HuH-7 (cell line): ENCODE measurements around the gene TSPAN16.

ENCODE experiments used
- DNase-seq: peaks from one replicate; pipeline ENCODE4 v3.0.0; 2011; ENCODE audit warnings: low spot score

Gene TSPAN16

DNA sequence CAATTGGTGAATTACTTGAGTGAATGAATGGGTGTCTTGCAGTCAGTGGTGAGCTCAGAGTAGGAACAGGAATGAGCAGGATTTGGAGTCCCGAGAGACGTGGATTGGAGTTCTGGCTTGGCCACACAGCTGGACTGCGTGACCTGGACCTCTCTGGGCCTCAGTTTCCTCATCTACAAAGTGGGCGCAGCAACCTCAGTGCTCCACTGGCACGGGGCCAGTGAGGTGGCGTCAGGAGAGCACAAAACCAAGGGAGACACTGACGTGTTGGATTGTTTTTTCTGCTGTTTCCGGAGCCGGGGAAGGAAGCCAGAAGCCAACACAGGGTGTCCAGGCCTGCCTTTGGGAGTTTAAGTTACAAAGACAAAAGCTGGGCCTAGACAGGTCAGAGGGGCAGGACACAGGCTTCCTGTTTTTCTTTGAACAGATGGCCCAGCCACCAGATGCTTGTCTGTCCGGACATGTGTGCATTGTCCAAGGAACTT lies 27.1 kb upstream of the TSPAN16 start:
- no peak for DNase-seq

DNA sequence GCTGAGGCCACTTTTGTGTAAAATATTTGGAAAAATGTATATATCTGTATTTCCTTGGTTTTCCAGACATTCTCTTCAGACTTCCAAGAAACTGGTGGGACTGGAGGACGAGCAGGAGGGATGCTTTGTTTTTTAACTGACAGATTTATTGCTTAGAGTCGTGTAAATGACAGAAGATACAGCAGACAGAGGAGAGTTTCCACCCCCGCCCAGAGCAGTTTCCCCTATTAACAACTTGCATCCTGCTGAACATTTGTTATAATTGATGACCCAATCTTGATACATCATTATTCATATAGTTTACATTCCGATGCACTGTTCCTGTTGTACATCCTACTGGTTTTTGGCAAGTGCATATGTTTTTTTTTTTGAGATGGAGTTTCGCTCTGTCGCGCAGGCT lies 26.6 kb upstream of the TSPAN16 start:
- no peak for DNase-seq

GRCh38 chr19:11273296-11273695 lies 22.7 kb upstream of the TSPAN16 start:
- no peak for DNase-seq

DNA sequence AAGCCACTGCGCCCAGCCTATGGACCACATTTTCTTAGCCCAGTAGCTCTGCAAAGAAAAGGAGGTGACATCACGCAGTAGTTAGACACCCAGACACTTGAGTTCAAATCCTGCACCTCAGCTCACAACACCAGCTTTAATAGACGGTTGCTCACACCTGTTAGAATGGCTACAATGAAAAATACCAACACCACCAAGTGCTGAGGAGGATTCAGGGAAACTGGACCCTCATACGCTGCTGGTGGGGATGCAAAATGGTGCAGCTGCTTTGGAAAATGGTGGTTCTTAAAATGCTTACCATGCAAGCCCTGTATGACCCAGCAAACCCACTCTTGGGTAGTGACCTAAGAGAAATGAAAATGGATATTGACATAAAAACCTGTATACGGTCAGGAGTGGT lies 22.0 kb upstream of the TSPAN16 start:
- no peak for DNase-seq

DNA sequence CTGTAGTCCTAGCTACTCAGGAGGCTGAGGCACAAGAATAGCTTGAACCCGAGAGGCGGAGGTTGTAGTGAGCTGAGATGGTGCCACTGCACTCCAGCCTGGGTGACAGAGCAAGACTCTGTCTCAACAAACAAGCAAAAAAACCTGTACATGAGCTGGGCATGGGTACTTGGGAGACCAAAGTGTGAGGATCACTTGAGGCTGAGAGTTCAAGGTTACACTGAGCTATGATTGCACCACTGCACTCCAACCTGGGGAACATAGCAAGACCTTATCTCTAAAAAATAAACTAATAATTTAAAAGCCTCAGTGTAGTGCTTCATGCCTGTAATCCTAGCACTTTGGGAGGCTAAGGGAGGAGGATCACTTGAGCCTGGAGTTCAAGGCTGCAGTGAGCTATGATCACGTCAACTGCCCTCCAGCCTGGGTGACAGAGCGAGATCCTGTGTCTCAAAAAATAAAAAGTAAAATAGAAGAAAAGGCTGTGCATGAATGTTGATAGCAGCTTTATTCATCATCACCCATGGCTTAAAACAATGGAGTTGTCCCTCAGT lies 21.4 kb upstream of the TSPAN16 start:
- DNase-seq = no peak

GRCh38 chr19:11278670-11279069 lies 17.3 kb upstream of the TSPAN16 start:
- DNase-seq = no peak

DNA sequence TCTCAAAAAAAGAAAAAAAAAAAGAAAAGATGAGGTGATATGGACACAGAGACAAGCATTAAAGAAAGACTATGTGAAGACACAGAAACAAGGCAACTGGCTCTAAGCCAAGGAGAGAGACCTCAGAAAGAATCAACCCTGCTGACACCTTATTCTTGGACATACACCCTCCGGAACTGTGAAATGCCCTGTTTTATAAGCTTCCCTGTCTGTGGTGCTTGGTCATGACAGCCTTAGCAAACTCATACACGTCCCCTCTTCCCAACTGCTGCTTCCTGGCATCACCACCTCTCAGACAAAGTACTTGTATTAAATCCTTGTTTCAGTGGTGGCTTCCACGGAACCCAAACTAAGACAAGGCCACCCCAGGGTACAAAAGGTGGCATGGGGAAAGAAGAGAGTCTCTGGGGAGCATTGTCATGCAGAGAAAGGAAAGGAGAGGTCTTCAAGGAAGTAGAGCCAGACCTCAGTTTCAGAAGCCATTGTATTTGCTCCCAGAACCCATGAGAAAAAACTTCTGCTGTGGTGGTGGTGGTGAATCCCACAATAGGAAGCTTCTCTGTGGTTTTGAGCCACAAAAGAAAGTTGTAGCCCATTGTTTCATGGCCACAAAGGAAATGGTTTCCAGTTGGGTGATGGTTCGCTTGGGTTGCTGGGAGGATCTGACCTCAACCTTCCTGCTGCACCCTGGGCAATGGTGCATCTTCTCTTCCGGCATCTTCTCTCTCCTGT lies 16.3 kb upstream of the TSPAN16 start:
- DNase-seq = no peak

DNA sequence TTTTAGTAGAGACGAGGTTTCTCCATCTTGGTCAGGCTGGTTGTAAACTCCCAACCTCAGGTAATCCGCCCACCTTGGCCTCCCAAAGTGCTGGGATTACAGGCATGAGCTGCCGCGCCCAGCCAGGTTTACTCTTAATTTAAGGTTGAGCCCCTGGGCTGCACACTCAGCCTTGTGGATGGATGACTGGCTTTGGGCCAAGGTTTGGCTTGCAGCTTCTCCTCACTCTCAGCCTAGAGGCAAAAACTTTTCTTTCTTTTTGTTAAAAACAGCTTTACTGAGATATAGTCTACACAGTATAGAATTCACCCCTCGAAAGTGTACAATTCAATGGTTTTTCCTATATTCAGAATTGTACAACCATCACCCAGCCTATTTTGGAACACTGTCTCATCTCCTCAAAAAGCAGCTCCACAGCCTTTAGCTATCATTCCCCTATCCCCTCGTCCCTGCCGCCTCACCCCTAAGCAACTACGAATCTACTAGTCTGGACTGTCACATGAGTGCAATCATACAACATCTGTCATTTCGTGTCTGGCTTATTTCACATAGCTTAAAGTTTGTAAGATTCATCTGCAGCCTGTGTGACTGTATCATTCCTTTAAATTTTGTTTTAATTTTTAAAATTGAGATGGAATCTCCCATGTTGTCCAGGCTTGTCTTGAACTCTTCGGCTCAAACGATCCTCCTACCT lies 14.5 kb upstream of the TSPAN16 start:
- no peak for DNase-seq

GRCh38 chr19:11284515-11284914 lies 11.4 kb upstream of the TSPAN16 start:
- no peak for DNase-seq

- no peak for DNase-seq
Observed at GRCh38 chr19:11286312-11286974, 9.5 kb upstream of the TSPAN16 start.

DNA sequence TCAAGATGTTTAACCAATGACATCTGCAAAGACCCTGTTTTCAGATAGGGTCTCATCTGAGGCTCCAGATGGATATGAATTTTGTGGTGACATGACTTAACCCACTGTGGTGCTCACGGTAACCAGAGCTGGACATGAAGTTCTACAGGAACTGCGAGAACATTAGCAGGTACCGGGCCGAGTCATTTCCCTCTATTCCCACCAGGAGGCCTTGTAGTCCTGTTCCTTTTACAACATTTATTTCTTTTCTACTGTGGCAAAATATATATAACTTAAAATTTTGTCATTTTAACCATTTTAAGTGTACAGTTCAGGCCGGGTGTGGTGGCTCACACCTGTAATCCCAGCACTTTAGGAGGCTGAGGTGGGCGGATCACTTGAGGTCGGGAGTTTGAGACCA lies 7.6 kb upstream of the TSPAN16 start:
- DNase-seq = no peak

- DNase-seq = no peak
Observed at GRCh38 chr19:11290256-11290655, 5.7 kb upstream of the TSPAN16 start.

DNA sequence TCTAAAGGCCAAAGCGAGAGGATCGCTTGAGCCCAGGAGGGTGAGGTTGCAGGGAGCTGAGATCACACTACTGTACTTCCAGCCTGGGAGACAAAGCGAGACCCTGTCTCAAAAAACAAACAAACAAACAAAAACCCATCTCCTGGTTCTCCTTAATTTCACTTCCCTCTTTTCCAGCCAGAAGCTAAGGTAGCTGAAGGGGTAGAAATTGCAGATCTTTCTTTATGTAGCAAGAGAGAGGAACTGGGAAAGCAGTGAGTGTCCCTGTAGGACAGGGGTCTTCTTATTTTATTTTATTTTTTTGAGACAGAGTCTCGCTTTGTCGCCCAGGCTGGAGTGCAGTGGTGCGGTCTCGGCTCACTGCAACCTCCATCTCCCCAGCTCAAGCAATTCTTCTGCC lies 4.5 kb upstream of the TSPAN16 start:
- DNase-seq = no peak

GRCh38 chr19:11291991-11292390 lies 4.0 kb upstream of the TSPAN16 start:
- DNase-seq = no peak

DNA sequence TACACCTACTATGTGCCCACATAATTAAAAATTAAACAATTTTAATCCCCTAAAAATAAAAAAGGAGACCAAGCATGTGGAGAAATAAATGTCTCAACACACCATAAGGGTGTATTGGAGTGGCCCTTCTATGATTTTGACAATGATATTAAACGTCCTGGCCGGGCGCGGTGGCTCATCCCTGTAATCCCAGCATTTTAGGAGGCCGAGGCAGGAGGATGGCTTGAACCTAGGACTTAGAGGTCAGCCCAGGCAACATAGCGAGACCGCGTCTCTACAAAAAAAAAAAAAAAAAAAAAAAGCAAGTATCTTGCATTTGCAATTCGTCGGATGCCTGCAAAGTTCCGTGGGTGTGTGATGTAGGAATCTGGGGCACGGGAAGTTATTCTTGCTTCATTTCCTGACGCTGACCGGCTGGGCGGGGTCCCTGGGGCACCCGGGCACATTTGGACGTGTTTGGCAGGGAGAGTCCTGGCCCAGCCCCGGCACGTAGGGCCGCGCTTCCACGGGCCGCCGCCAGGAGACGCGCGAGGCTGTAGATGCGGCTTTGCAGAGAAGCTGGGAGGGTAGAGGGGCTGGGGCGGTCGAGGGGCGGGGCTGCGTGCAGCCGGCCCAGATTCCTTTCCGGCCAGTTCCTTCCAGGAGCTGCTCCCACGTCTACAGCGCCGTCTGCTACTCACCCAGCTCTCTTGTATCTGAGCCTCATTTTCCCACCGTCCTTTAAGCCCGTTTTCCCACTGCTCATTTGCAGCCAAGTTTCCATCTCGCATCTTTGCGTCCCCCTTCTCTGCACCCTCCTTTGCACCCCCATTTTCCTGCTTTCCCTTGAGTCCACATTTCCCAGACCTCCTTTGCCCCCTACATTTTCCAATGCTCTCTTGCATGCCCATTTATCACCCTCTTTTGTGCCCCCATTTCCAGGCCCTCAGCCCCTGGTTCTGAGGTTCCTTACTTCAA lies 2.2 kb upstream of the TSPAN16 start:
- DNase-seq = peak; percentile 83

- DNase-seq = no peak
Observed at GRCh38 chr19:11295180-11295579, 780 bp upstream of the TSPAN16 start.

DNA sequence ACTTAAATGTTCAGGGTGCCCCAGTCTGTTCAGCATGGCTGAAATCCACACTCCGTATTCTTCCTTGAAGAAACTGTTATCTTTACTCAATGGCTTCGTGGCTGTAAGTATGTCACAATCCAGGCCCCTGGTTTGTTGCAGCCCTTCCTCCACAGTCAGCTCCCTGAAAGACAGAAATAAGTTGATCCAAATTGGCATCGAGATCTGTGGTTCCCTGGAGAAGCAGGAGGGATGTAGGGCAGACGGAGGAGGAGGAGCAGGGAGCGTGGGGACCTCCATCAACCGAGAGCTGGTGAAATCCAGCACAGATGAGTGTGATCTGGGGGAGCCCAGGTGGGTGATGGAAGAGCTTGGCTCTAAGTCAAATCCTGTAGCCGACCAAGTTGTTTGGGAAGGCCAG lies 304 bp downstream of the TSPAN16 start:
- no peak for DNase-seq

DNA sequence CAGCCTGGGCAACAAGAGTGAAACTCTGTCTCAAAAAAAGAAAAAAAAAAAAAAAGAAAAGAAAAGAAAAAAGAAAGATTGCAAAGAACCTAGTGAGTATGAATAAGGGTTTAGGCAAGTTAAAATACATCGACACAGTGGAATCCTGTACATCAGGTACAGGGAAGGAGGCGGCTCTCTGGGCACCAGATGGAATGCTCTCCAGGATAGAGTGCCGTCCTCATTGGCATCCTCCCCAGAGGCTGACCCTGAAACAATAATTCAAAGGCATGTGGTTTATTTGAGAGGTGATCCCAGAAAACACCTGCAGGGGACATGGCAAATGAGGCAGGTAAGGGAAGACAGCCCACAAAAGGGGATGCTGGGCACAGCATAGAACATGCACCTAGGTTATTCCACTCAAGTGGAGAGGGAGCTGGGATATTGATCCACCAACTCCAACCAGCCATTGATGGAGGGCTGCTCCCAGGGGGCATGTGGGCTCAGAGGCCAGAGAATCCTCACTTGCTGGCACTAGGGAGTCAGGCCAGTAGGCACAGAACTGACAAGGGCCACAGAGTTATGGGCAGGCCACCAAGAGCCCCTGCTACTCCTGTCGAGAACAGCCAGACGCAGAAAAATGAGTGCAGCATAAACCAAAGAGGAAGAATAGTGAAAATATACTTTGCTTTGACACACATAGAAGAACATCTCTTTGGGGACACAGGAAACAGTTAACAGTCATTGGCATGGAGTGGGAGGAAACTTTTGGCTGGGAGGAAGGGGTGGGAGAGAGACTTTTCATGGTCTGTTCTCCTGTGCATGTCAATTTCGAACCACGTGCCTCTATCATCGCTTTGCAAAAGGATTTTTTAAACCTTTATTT lies 4.2 kb downstream of the TSPAN16 start:
- DNase-seq = no peak

- no peak for DNase-seq
Observed at GRCh38 chr19:11300811-11301120, 4.8 kb downstream of the TSPAN16 start.

- DNase-seq = no peak
Observed at GRCh38 chr19:11304936-11305335, 9.0 kb downstream of the TSPAN16 start.

DNA sequence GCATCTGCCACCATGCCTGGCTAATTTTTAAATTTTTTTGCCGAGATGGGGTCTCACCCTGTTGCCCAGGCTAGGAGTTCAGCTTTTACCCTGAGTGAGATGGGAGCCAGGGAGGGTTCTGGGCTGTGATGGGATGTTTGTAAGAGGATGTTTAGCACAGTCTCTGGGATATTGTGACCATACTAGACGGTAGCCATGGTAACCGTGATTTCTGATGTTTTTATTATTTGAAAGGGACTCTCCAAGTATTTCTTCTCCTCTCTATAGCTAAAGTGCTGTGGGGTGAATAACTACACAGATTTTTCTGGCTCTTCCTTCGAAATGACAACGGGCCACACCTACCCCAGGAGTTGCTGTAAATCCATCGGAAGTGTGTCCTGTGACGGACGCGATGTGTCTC lies 10.4 kb downstream of the TSPAN16 start:
- no peak for DNase-seq
